ENCODE results near the gene TENM3.
"Not testable (repeated sequence)": the region's sequence is repeated elsewhere in the genome, so short reads cannot be mapped to it uniquely, and the experiment has no call there.

TENM3 gene

GRCh38 chr4:182337366-182337765 is 94.2 kb downstream of the TENM3 start:
- no peak for DNase-seq (ENCODE audit: low read depth in 2 of 2)

GRCh38 chr4:182338063-182338462 is 94.9 kb downstream of the TENM3 start:
- DNase-seq (ENCODE audit: low read depth in 2 of 2), result no peak

- DNase-seq (ENCODE audit: low read depth in 2 of 2), result no peak
Measured at GRCh38 chr4:182338746-182339145, 95.5 kb downstream of the TENM3 start.

- no peak for DNase-seq (ENCODE audit: low read depth in 2 of 2)
Measured at GRCh38 chr4:182339221-182339641, 96.0 kb downstream of the TENM3 start.

- no peak for DNase-seq (ENCODE audit: low read depth in 2 of 2)
Measured at GRCh38 chr4:182343453-182343852, 100.3 kb downstream of the TENM3 start.

- DNase-seq (ENCODE audit: low read depth in 2 of 2), result no peak
Measured at GRCh38 chr4:182344968-182345367, 101.8 kb downstream of the TENM3 start.

GRCh38 chr4:182346250-182346649 is 103.0 kb downstream of the TENM3 start:
- no peak for DNase-seq (ENCODE audit: low read depth in 2 of 2)

GRCh38 chr4:182346675-182347375 is 103.6 kb downstream of the TENM3 start:
- no peak for DNase-seq (ENCODE audit: low read depth in 2 of 2)

- no peak for DNase-seq (ENCODE audit: low read depth in 2 of 2)
Measured at GRCh38 chr4:182348779-182349326, 105.7 kb downstream of the TENM3 start.

GRCh38 chr4:182350041-182350440 is 106.8 kb downstream of the TENM3 start:
- no peak for DNase-seq (ENCODE audit: low read depth in 2 of 2)

GRCh38 chr4:182351485-182351884 is 108.3 kb downstream of the TENM3 start:
- no peak for DNase-seq (ENCODE audit: low read depth in 2 of 2)

- DNase-seq (ENCODE audit: low read depth in 2 of 2), result no peak
Measured at GRCh38 chr4:182354106-182354505, 110.9 kb downstream of the TENM3 start.

- no peak for DNase-seq (ENCODE audit: low read depth in 2 of 2)
Measured at GRCh38 chr4:182354867-182355266, 111.7 kb downstream of the TENM3 start.

GRCh38 chr4:182367153-182367552 is 124.0 kb downstream of the TENM3 start:
- no peak for DNase-seq (ENCODE audit: low read depth in 2 of 2)

- DNase-seq (ENCODE audit: low read depth in 2 of 2), result no peak
Measured at GRCh38 chr4:182369211-182369610, 126.0 kb downstream of the TENM3 start.

- no peak for DNase-seq (ENCODE audit: low read depth in 2 of 2)
Measured at GRCh38 chr4:182370491-182370890, 127.3 kb downstream of the TENM3 start.

GRCh38 chr4:182380771-182381181 is 137.6 kb downstream of the TENM3 start:
- DNase-seq (ENCODE audit: low read depth in 2 of 2), result no peak

- no peak for DNase-seq (ENCODE audit: low read depth in 2 of 2)
Measured at GRCh38 chr4:182382941-182383340, 139.7 kb downstream of the TENM3 start.

GRCh38 chr4:182384631-182385091 is 141.5 kb downstream of the TENM3 start:
- DNase-seq (ENCODE audit: low read depth in 2 of 2), result no peak

- DNase-seq (ENCODE audit: low read depth in 2 of 2), result no peak
Measured at GRCh38 chr4:182385897-182386296, 142.7 kb downstream of the TENM3 start.

GRCh38 chr4:182386576-182386975 is 143.4 kb downstream of the TENM3 start:
- not testable (repeated sequence) for DNase-seq (ENCODE audit: low read depth in 2 of 2)

- DNase-seq (ENCODE audit: low read depth in 2 of 2), result no peak
Measured at GRCh38 chr4:182391111-182391684, 148.0 kb downstream of the TENM3 start.

GRCh38 chr4:182394181-182394580 is 151.0 kb downstream of the TENM3 start:
- DNase-seq (ENCODE audit: low read depth in 2 of 2), result no peak
